Glomerular visceral epithelial cell (primary cell): ENCODE results near the gene C19orf53.
"Not testable (repeated sequence)": the region's sequence is repeated elsewhere in the genome, so short reads cannot be mapped to it uniquely, and the experiment has no call there.

Experiments used
- DNase-seq: peaks from one replicate; pipeline ENCODE4 v3.0.0-alpha.2; 2016; ENCODE audit errors: extremely low spot score

C19orf53 gene

DNA sequence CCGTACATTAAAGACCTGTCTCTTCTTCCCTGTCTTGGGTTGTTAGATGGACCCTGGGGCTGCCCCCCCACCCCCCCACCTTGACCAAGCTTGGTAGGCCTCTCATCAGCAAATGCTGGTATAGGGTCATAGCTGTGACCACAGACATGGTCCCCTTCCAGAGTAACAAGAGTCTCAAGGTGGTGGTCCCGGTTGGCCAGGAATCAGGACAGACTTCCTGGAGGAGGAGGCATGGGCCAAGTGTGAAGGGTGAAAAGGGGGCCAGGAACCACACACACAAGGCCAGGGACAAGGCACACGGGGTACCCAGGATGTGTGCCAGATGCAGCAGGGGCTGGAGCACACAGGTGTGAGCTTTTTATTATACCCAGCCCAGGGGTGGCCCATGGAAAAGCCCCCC is 11.0 kb upstream of the C19orf53 start:
- DNase-seq = no peak

DNA sequence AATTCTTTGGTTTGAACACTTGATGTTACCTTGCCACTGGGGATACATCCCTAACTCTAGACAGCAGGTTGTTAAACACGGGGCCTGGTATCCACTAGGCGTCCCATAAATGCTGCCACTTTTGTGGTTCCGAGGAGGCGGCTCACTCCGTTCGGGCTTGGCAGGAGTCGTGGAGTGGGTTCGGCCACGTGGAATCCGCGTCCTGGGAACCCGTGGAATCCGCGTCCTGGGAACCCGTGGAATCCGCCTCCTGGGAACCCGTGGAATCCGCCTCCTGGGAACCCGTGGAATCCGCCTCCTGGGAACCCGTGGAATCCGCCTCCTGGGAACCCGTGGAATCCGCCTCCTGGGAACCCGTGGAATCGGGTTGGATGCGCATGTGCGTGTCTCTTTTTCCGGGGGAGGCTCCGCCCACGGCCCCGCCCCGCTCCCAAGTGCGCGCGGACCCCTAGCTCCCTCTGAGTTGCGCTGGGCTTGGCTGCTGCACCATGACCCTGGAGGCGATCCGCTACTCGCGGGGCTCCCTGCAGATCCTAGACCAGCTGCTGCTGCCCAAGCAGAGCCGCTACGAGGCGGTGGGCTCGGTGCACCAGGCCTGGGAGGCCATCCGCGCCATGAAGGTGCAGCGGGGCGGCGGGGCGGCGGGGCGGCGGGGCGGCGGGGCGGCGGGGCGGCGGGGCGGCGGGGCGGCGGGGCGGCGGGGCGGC is 10.0 kb upstream of the C19orf53 start, which contains the start of gene MRI1:
MRI1 (plus strand) TSS at position 422 of the 707 bp plus-strand sequence; CDS start at position 489, 67 bp downstream.
- DNase-seq = peak; percentile 76

DNA sequence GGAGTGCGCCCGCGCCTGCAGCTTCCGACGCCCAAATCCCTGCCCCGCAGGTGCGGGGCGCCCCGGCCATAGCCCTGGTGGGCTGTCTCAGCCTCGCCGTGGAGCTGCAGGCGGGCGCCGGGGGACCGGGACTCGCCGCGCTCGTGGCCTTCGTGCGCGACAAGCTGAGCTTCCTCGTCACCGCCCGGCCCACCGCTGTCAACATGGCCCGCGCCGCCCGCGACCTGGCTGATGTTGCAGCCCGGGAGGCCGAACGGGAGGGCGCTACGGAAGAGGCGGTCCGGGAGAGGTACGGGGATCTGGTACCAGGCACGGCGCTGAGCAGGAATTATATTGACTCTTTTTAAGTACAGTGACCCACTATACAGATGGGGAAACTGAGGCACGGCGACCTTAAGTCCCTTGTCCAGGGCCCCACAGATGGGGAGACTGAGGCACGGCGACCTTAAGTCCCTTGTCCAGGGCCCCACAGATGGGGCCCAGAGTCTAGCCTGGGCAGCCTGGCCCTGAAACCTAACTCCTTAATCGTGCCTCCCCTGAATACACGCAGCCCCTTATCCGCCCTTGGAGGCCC is 9.3 kb upstream of the C19orf53 start:
- DNase-seq = no peak

DNA sequence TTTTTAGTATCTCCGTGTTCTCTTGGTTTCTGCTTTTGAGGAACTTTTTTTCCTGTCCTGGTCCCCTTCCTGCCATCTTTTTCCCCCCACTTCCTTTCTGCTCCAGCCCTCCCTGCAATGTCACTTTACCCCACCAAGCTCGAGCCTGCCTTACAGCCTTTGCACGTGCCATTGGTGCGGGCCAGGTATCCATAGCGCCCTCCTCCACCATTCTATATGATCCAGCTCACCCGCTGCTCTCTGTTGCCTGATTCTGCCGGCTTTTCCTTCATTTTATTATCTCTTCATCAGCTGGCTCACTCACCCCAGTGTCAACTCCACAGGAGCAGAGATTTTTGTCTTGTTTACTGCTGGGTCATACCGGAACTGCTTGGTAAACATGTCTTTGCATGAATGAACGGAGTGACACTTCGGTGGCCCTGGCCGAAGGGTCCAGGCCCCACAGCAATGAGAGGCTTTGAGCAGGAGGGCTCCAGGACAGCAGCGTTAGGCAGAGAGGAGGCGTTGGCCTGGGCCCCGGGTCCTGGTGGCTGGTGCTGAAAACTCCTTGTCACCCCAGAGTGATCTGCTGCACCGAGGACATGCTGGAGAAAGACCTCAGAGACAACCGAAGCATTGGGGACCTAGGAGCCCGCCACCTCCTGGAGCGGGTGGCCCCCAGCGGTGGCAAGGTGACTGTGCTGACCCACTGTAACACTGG is 8.7 kb upstream of the C19orf53 start:
- no peak for DNase-seq

DNA sequence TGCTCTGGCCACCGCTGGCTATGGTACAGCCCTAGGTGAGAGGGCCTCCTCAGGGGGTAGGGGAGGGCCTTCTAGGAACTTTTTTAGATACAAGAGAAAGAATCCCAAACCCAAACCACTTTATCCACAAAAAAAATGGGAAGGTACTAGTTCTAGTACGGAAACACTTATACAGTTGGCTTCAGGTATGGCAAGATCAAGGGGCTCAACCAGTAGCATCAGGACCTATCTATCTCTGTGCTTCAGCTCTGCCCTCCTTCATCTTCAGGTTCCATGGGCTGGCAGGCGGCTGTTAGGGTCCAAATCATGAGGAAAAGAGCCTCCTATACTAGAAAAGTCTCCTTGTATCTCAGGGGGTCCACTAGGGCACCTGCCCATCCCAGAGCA is 8.2 kb upstream of the C19orf53 start:
- no peak for DNase-seq

DNA sequence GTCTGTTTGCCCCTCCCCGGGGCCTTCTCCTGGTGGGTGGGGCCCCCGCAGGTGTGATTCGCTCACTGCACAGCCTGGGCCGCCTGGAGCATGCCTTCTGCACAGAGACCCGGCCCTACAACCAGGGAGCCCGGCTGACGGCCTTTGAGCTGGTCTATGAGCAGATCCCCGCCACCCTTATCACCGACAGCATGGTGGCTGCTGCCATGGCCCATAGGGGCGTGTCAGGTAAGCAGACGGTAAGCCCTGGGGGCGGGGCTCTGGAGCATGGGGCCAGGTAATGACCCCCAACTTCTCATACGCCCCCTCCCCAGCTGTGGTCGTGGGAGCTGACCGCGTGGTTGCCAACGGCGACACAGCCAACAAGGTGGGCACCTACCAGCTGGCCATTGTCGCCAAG is 5.7 kb upstream of the C19orf53 start:
- DNase-seq = no peak

DNA sequence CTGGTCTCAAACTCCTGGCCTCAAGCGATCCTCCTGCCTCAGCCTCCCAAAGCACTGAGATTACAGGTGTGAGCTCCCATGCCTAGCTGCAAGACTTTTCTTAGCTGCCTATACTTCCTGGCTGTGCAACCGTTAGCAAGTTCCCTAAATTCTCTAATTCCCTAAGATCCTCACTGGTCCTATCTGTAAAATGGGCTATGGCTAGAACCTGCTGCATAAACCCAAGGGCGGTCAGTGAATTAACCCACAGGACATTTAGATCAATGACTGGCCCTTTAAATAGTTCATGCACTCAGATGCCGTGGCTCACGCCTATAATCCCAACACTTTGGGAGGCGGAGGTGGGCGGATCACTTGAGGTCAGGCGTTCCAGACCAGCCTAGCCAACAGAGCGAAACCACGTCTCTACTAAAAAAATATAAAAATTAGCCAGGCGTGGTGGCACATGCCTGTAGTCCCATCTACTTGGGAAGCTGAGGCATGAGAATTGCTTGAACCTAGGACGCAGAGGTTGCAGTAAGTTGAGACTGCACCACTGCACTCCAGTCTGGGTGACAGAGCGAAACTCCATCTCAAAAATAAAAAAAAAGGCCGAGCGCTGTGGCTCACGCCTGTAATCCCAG is 4.1 kb upstream of the C19orf53 start:
- peak; percentile 85 for DNase-seq

DNA sequence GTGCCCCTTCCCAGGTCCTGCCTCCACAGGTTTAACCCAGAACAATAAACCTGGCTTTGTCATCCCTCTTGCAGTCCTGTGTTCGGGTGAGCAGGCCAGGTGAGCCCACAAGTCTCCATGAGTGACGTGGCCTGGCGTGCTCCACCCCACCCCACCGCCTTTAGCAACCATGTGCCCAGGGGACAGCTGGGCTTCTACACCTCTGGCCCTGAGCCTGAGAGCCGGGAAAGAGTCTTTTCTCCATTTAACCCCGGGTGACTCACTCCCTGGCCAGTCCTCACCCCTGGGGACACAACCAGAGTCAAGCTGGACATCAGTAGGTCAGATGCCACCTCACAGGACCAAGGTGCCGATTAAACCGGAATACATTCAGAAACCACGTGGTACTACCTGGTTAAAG is 4.1 kb downstream of the C19orf53 start:
- no peak for DNase-seq

DNA sequence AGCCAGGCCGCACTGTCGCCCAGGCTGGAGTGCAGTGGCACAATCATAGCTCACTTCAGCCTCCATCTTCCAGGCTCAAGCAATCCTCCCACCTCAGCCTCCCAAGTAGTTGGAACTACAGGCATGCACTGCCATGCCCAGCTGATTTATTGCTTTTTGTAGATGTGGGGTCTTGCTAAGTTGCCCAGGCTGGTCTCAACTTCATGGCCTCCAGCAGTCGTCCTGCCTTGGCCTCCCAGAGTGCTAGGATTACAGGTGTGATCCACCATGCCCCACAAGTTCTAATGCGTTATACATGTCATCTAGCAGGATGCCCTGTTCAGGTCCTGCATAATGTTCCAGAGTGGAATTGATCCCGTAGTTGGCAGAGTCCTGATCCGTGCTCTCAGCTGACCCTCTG is 4.6 kb downstream of the C19orf53 start:
- no peak for DNase-seq

DNA sequence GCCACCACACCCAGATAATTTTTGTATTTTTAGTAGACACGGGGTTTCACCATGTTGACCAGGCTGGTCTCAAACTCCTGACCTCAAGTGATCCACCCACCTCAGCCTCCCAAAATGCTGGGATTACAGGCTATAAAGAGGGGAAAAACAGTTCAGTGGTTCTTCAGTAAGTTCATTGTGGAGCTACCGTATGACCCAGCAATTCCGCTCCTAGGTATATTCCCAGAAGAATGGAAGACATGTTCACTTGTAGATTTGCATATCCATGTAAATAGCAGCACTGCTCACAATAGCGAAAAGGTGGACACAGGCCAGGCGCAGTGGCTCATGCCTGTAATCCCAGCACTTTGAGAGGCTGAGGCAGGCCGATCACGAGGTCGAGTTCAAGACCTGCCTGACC is 5.5 kb downstream of the C19orf53 start:
- not testable (repeated sequence) for DNase-seq

DNA sequence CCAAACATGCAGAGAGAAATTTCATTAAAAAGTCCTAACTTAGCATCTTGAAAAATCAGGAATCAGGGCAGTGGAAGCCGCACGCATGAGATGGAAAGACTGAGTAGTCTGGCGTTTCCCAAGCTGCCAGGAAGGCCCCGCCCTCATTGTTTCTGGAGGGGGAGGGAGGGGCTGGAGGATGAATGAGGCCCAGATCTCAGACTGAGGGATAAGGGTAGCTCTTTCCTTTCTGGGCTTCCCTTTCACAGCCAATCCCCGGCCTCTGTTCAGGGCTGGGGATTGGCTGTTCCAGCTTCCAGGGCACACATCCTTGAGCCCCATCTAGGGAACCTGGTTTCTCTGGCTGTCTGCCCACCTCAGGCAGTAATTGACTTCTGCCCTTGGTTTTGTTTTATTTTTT is 7.3 kb downstream of the C19orf53 start:
- peak; percentile 66 for DNase-seq

DNA sequence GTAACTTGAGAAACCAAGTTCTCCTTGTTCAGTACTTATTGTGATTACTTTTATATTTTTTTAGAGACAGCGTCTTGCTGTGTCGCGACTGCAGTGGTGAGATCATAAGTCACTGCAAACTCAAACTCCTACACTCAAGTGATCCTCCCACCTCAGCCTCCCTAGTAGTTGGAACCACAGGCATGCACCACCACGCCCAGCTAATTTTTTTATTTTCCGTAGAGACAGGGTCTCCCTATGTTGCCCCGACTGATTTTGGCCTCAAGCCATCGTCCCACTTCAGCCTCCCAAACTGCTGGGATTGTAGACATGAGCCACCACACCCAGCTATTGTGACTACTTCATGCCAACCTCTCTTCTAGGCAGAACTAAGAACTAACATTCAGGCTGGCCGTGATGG is 8.3 kb downstream of the C19orf53 start:
- no peak for DNase-seq

DNA sequence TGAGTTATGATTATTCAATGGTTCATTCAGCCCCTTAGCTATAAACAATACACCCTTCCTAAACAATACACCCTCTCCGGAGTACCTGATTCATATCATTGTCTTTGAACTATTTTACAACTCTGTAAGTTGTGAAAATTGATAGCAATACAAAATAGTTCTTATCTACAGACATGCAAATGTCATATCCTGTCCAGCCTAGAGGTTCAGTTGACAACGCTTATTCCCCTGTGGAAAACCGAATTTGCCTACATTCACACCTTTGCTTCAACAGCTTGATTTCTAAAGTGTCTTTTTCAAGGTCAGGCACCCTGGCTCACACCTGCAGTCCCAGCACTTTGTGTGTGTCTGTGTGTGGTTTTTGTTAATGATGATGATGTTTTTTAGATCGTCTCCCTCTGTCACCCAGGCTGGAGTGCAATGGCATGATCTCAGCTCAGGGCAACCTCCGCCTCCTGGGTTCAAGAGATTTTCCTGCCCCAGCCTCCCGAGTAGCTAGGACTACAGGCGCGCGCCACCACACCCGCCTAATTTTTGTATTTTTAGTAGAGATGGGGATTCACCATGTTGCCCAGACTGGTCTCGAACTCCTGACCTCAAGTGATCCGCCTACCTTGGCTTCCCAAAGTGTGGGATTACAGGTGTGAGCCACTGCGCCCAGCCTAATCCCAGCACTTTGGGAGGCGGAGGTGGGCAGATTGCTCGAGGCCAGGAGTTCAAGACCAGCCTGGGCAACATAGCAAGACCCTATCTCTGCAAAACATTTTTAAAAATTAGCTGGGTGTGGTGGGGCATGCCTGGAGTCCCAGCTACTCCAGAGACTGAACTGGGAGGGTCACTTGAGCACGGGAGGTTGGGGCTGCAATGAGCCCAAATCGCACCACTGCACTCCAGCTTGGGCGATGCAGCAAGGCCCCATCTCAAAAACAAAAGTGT is 9.6 kb downstream of the C19orf53 start:
- DNase-seq = no peak

DNA sequence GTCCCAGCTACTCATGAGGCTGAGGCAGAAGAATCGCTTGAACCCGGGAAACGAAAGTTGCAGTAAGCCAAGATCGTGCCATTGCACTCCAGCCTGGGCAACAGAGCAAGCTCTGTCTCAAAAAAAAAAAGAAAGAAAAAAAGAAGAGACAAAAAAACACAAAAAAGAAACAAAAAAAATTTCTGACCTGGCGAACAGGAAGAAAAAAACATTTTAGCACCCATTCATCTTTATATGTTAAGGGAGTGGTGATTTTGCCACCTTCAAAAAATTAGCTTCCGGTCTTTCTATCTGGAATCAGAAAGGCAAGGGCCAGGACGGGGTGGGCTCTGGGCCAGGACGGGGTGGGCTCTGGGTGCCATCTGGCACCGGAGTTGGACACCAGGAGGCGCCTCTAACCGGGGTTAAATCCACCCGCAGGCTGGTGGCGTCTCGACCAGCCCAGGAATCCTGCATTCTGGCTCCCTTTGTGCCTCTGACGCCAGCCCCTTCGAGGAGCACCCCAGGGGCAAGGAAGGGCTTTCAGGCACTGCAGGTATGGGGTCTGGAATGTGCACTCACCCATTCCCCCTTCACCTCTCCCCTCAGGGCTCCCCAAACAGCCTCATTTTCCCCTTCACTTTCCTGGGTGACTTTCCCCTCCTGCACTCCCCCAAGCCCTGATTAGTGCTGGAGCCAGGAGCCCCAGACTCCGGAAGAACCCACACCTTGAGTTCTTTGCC is 10.6 kb downstream of the C19orf53 start:
- peak; percentile 65 for DNase-seq

DNA sequence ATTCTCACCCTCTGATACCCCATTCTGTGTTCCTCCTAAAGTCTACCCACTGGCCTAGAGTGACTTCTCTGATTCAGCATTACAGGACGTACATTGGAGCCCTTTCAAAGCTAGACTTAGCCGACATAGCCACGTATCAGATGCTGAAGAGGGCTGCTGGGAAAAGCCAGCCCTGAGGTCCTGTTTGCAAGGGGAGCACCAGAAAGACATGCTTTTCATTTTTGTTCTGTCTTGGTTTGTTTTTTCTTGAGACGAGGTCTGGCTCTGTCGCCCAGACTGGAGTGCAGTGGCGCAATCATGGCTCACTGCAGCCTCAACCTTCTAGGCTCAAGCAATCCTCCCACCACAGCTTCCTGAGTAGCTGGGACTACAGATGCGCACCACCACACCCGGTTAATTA is 14.7 kb downstream of the C19orf53 start:
- DNase-seq = peak; percentile 40

DNA sequence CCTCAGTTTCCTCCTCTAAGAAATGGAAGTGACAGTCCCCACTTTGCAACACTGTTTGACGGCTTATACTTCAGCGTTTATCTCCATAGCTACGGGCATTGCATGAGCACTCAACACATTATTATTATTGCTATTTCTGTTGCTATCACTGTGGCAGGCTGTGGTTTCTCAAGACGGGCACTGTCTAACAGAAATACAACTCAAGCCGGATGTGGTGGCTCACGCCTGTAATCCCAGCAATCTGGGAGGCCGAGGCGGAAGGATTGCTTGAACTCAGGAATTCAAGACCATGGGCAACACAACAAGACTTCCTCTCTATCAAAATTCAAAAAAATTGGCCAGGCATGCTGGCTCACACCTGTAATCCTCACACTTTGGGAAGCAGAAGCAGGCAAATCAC is 16.1 kb downstream of the C19orf53 start:
- peak; percentile 62 for DNase-seq

DNA sequence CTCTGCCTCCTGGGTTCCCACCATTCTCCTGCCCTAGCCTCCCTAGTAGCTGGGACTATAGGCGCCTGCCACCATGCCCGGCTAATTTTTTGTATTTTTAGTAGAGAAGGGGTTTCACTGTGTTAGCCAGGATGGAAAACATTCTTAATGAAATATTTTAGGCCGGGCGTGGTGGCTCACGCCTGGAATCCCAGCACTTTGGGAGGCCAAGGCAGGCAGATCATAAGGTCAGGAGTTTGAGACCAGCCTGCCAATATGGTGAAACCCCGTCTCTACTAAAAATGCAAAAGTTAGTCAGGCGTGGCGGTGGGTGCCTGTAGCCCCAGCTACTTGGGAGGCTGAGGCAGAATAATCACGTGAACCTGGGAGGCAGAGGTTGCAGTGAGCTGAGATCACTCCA is 19.1 kb downstream of the C19orf53 start:
- DNase-seq = not testable (repeated sequence)

DNA sequence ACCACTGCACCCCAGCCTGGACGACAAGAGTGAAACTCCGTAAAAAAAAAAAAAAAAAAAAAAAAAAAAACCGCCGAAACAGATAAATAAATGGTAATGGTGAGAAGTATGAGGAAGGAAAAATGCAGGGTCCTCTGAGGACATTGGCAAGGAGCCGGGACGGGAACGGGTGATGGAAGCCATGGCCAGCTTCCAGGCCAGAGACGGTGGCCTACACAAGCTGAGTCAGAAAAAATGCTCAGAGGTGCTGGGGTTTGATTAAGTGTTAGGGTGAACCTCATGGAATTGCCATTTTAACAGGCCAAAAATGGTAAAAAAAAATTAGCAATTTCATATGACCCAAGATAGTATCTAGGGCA is 20.1 kb downstream of the C19orf53 start:
- peak; percentile 94 for DNase-seq

DNA sequence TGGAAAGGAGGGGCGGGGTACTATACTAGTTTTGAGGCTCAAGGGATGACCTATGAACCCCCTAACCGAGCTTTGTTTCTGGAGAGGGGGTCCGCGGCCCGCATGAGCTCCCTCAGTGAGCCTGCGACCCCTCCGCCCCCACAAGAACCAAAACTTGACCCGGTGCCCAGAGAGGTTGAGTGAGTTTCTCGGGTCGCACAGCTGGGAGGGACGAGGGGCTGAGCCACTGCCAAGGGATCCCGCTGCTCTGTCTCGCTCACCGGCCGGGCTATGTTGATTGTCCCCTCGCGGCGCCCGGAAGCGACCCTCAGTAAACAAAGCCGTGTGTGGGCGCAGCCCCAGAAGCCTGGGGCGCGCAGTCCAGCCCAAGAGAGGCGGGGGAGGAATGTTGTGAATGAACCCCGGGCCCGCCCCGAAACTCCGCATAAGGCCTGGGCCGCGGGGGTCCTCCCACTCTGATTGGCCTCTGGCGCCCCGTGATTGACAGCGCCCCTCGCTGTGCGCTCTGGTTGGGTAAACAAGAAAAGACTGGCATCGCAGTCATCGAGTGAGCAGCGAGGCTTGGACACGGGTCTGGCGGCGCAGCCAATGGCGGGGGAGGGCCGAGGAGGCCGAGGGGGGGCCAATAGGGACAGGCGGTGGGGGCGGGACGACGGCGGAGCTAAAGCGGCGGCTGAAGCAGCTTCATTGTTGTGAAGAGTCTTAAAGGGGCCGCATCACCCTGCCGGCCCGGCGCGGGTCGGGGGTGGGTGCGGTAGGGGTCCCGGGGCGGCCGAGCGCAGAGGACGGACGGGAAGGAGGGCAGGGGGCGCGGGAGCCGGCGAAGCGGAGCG is 20.7 kb downstream of the C19orf53 start, which contains the start of gene ZSWIM4:
ZSWIM4 (plus strand) TSS at position 687 of the 833 bp plus-strand sequence. CDS start 206 bp downstream, outside the sequence.
- peak; percentile 99 for DNase-seq
